EL (cell line): ENCODE results near the gene HOXC10.
A peak's percentile ranks its signal among the peaks of the same experiment; 100 is the strongest.

Source experiments
- DNase-seq: peaks from one replicate; pipeline ENCODE4 v3.0.0-alpha.2; 2016

HOXC10 gene

GRCh38 chr12:53984901-53985691 lies at the start of gene HOXC10:
TSS of gene HOXC10 (plus strand) at chr12:53985146. CDS start at chr12:53985260, 114 bp downstream.
- peak; percentile 95 for DNase-seq

DNA sequence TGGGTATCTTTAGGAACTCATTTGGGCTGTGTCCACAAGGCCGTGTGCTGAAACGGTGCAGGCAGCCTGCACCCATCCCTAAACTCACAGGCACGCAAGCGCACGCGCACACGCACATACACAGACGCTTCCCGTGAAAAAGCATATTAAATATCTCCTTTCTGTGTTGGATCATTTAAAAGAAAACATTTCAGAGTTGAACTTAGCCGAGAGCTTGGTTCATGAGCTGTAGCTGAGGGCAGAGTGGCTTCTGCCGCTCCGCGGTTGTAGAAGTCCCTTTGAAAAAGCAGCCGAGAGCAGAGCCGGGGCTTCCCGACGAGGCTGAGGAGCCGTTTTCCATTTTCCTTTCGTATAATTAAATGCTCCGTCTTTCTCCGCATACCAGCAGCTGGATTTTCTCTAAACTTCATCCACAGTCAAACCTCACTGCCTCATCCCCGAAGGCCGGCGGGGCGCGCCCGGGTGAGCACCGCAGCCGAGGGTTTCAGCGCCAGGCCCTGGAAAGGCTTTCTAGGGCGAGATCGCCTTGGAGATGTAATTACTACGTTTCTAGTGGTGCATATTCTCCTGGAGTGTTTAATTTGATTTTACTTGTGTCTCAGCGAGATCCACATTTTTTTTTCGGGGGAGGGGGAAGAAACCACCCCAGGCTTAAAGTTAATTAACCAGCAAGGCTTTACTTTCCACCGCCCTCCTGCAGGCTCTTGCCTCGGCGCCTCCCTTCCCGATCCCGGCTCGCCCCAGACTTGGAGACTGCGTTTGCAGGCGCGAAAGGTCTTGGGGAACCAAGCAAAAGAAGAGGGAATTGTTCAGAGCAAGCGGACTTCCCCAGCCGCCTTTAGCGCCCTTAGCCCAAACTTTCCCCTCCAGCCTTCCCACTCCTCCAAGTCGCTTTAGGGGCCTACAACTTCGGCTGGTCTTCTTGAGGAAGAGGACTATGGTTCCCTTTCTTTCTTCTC lies 49.3 kb upstream of the HOXC10 start:
- DNase-seq: no peak

- DNase-seq: no peak
These were observed 47.8 kb upstream of the HOXC10 start for GRCh38 chr12:53937099-53937498.

DNA sequence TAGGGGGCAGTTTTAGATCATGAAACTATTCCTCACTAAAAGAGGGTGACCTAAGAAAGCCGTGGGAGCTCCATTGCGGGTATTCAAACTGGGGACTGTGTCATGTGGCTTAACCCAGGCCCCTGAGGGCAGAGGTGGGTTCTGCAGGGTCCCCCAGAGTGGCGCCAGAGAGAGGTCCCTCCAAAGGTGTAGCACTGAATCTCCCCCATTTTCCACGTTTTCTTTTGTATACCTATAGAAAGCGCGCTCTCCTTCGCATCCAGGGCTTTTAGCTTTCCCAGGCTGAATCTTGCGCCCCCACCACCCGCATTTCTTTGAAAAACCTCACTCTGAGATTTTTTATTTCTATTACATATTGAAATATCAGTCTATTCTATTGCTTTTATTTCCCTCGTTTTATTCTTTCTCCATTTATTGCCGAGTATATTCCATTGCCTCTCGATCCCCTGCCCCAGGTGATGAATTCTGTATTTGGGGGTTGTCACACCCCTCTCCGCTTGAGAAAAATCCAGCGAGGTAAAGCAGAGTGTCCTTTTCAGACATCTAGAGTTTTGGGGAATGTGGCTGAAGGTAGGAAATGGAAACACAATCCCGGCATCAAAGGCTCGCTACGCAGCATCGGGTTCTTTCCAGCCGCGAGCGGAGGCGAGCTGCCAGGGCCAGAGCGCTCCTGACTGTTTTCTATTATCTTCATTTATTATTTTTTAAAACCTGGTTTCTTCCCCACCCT lies 47.2 kb upstream of the HOXC10 start:
- DNase-seq: no peak

GRCh38 chr12:53938326-53939140 lies 46.4 kb upstream of the HOXC10 start, which contains the start of gene HOXC13:
TSS of gene HOXC13 (plus strand) at chr12:53938831. CDS start at chr12:53938907, 76 bp downstream.
- peak; percentile 90 for DNase-seq

DNA sequence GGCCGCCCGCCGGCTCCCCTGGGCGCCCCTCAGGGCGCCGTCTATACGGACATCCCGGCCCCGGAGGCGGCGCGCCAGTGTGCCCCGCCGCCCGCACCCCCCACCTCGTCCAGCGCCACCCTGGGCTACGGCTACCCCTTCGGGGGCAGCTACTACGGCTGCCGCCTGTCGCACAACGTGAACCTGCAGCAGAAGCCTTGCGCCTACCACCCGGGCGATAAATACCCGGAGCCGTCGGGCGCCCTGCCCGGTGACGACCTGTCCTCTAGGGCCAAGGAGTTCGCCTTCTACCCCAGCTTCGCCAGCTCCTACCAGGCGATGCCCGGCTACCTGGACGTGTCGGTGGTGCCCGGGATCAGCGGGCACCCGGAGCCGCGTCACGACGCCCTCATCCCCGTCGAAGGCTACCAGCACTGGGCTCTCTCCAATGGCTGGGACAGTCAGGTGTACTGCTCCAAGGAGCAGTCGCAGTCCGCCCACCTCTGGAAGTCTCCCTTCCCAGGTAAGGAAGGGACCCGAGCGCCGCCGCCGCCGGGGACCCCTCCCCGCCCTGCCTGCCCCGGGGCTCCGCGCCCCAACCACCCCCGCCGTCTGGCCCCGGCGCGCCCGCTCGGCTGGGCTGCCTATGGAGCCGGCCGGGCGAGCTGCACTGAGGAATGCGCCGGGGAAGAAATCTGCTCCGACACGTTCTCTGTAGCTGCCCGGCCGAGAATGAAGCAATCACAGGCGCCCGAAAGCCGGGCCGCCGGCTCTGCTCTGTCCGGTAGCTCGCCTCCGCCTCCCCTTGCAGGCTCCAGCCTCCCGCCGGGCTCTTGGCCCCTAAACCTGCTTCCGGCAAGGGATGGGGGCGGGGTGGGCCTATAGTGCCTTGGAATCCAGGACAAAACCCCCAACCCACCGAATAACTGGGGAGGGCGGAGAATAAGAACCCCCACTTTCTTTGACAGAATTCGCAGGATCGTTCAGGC lies 45.5 kb upstream of the HOXC10 start:
- peak; percentile 67 for DNase-seq

DNA sequence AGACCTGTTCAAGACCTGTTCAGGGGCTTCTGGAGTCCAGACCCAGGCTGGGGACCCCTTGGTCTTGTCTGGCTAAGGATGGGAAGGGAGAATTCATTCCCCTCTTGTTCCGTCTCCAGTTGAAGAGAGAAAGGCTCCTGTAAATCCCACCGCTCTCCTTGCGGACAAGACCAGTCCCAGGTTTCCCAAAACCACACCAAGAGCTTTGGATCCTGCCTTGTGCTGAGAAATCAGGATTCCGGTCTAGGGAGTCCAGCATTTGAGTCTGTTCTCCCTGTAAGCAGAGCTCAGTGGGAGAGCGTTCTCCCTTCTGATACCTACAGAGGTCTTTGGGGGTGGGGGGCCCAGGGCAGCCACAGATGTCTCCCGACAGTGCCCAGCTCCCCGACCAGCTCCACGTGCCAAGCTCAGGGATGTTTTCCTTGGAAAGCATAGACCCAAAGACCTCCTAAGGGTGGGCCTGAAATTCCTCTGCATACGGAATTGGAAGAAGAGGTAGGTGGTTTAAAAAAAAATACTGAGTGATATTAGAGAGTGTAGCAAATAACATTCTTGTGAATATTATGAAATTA lies 44.4 kb upstream of the HOXC10 start:
- no peak for DNase-seq

DNA sequence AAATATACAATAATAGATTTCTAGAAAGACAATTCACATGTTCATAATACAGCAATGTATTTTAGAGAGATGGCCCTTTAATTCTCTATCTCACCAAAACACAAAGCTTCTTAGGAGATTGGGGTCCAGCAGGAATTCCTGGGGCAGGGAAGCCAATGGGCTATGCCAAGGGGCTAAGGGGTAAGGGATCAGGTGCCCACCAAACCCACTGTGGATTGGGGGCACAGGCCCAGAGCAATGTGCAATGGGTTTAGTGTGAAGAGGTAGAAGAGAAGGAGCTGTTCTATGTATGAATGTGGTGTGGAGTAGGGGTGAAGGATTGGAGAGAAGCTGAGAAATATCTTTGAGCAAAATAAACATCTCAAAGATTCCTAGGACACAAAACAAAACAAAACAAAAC lies 43.8 kb upstream of the HOXC10 start:
- DNase-seq: no peak

DNA sequence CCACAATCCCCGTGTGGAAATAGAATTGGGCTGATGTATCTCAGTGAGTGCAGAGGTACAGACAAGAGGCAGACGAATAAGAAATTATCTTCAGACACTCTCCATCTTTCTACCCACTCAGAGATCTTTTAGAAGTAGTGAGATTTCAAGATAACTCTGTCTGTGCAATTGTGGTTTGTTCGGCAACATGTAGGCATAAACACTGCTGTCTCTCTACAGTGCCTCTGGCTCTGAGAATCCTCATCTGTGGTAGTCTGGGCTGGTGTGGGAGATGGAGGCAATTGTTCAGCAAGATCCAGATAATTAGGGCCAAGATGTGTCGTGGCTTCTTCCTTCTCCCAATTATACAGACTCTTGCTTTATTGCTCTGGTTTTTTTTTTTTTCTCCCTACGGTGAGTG lies 43.2 kb upstream of the HOXC10 start:
- no peak for DNase-seq

DNA sequence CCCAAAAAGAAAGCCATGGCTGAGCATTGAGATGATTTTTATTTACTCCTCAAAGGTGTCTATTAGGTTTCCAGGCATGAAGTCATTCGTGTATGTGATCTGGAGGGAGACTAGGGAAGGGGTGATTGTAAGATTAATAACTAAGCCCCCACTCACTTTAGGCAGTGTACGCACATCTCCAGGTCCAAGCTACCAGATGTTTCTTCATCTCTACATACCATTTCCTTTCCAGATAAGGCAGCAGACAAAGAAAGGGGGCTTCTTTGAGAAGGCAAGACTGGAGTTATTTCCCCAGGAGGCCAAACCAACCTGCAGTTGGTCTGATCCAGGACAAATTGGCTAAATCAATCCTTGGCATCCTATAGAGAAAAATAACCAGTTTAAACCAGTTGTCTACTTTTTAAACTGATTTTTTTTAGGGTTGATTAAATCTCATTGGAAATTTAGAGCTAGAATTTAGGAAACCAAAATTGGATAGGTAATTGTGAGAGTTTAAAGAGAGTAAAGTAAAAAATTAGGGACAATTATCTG lies 42.4 kb upstream of the HOXC10 start:
- DNase-seq: no peak

DNA sequence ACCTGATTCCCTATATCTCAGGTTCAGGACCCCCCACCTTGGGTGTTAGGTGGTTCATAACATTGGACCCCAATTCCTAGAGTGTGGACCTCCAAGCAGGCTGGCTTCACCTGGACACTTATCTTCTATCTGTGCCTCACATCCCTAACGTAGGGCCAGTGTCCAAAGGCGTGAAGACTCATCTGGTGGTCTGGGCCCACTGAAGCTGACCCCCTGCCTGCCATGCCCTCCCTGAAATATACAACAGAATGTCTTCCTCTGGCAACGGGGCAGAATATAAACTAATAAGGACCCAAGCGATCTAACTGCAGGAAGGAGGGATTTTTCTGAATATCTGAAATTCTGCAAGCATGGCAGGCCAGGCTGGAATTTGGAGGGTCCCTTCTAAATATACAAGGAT lies 40.7 kb upstream of the HOXC10 start:
- no peak for DNase-seq

GRCh38 chr12:53944907-53945847 lies 39.8 kb upstream of the HOXC10 start:
- DNase-seq: no peak

DNA sequence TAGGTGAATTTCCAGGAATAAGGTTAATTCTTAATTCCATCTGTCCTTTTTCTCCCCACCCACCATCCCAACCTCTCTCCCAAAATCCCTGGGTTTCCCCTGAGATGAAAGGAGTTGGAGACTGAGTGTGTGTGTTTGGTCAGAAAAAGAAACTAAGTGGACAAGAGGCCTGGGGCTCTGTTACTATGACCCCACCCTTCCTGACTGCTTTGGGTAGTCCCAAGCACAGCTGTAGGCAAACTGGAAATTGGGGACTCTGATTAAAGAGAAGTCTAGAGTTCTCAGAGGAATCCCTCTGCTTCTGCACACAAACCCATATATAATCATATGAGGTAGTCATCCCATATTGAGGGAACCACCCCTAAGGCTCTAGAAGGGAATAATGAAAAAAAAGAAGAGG lies 37.2 kb upstream of the HOXC10 start:
- no peak for DNase-seq

GRCh38 chr12:53948650-53949593 lies 36.0 kb upstream of the HOXC10 start:
- no peak for DNase-seq

DNA sequence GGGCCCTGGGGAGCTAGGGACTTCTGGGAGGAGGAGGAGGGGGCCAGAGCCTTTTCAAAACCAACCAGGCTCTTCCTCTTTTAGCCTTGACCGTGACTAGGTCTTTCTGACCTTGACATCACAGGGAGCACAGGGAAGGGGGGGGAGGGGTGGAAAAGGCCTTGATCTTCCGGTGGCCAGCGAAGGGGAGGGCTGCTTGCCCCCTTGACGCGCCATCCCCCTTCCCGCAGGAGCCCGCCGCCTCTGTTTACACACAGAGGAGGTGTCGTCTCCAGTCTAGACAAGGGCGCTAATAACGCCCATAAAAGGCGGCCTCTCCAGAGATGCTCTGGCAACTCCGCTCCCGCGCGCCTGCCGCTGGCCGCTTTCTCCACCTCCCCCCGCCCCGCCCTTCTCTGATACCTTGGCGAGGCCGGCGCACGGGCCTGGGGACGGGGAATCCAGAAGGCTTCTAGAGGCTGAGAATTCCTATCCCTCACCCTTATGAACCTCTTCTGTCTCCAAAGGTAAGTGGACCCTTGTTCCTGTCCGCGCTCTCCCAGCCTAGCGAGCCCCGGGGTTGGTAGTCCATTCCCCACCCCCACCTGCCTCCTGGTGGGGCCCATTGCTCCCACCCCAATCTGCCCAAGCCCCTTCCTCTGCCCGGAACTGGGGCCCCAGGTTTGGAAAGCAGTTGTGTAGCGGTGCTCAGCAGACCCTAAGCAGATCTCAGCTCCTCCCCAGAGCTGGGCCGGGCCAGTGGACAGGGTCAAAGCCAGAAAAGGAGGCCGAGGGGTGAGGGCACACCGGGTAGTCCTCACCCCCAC lies 35.1 kb upstream of the HOXC10 start:
- DNase-seq: no peak

DNA sequence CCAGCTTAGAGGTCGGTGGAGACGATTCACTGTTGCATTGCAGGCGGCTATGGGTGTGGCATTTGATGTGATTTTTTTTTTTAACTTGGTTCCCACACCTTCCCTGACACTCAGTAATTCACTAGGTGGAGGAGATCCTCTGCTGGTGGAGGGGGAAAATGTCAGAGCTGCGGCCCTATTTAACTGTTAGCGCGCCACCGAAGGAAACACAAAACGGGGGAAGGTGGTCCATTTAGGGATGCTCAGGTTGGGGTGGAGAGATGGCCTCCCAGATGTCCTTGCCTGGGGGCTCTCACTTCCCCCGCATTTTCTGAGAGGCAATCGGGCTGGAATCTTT lies 34.5 kb upstream of the HOXC10 start:
- no peak for DNase-seq
